Activated naive CD4-positive, alpha-beta T cell (primary cell): ENCODE data around the gene SLC8A3.
"Not testable (repeated sequence)": the region's sequence is repeated elsewhere in the genome, so short reads cannot be mapped to it uniquely, and the experiment has no call there.

Experiments
- DNase-seq, 4 experiments: peaks; one replicate each; lab custom pipeline; 2025; lab: John Stamatoyannopoulos, UW

Gene SLC8A3, protein sequence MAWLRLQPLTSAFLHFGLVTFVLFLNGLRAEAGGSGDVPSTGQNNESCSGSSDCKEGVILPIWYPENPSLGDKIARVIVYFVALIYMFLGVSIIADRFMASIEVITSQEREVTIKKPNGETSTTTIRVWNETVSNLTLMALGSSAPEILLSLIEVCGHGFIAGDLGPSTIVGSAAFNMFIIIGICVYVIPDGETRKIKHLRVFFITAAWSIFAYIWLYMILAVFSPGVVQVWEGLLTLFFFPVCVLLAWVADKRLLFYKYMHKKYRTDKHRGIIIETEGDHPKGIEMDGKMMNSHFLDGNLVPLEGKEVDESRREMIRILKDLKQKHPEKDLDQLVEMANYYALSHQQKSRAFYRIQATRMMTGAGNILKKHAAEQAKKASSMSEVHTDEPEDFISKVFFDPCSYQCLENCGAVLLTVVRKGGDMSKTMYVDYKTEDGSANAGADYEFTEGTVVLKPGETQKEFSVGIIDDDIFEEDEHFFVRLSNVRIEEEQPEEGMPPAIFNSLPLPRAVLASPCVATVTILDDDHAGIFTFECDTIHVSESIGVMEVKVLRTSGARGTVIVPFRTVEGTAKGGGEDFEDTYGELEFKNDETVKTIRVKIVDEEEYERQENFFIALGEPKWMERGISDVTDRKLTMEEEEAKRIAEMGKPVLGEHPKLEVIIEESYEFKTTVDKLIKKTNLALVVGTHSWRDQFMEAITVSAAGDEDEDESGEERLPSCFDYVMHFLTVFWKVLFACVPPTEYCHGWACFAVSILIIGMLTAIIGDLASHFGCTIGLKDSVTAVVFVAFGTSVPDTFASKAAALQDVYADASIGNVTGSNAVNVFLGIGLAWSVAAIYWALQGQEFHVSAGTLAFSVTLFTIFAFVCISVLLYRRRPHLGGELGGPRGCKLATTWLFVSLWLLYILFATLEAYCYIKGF

DNA sequence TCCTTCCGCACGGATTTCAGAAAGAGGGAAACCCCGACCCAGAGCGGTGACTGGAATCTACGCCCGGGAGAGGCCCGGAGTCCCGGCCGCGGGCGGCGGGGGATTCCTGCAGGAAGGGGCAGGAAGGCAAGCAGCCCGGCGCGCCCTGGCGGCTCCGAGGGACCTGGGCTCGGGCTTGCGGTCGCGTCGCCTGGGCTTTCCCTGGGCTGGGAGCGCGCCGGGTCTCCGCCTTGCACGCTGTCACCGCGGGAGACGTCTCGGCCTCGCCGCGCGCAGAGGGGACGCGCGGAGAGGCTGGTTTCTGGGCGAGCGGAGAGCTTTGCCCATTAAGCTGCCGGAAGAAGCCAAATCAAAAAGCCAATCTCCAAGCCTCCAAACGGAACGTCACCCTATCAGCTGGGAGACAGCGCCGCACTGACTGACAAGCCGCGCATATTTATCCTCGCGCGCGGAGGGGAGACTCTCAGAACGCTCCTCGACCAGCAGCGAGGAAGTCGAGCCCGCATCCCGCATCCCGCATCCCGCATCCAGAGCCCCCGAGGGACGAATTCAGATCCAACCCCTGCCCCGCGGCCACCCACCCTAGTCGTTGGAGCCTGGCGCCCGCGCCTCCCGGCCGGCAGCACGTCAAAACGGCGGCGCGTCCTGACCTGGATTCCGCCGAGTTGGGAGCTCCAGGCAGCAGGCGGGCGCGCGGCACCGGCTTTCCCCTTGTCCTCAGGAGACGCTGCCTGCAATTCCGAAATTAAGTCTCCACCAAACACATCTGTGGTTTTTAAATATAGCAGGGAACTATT, at the start of gene SLC8A3:
TSS of gene SLC8A3 (minus strand) at position 293 of the 797 bp plus-strand sequence. CDS start 20,529 bp downstream, outside the sequence.
- DNase-seq, result no peak

DNA sequence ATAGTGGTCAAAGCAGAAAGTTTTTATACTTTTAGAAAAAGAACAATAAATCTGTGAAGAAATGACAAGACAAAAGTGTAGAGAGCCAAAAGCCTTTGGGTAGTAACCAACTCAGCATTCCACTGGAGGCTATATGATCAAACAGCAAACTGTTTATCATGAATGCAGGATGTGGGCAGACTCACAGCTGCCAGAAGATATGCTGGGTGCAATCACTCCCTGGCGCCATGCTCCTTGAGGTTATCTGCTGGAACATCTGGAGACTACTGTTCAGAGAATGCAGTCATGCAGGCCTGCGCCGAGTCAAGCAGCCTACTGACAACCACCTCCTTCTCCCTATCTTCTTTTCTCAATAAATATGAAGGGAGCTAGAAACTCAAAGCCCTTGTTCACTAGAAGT, 49.0 kb upstream of the SLC8A3 start:
- no peak for DNase-seq

DNA sequence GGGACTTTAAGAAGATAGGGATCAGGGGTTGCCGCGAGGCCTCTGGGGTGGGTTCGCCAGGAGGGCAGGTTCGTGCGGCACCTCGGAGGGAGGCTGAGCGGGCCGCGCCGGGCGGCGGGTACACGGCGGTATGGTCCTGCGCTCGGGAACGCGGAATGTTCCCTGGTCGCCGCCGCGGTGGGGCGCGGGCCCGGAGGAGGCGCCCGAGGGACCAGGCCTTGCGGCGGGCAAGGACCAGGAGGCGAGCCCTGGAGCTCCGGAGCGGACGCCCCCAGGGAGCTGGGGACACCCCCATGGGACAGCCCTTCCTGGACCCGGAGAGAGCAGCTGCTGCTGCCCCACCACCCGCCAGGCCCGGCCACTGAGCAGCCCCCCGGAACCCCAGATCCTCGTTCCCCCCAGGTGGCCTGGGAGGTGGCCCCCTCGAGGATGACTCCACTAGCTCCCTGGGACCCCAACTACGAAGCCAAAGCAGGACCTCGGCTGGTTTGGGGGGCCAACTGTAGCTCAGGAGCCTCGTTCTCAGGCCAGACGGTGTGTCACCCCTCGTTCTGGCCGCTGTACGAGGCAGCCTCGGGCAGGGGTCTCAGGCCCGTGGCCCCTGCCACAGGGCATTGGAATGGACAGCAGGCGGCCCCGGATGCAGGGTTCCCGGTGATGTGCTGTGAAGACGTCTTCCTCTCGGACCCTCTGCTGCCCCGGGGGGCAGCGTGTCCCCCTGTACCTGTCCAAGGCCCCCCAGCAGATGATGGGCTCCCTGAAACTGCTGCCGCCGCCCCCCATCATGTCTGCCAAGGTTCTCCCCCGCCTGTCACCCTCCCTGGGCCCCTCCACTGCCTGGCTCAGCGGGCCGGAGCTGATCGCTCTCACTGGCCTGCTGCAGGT, 45.6 kb upstream of the SLC8A3 start:
- no peak for DNase-seq

DNA sequence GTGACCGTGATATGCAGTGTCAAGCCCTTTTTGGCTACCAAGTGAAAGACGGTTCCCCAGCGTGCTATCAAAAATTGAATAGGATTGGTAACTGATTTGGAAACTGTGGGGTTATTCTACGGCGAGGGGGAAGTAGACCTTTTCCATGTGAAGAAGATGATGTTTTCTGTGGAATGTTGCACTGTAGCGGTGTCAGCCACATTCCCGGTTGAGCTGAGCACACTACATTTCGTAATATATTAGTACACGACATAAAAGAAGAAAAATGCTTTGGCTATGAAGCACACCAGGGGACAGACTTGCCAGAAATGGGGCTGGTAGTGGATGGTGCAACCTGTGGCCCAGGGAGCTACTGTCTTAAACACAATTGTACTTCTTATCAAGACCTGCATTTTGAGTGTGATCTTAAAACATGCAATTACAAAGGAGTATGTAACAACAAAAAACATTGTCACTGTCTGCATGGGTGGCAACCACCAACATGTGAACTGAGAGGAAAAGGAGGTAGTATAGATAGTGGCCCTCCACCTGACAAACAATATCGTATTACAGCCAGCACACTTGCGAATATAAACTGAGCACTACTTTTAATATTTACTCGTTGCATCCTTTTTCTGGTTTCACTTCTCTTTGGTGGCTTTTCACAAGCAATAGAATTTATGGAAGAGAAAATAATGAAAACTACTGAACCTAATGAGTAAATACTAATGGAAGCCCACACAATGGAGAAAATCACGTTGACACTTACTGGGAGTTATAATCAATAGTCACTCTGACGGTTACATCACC, 43.2 kb upstream of the SLC8A3 start:
- DNase-seq, result not testable (repeated sequence)

DNA sequence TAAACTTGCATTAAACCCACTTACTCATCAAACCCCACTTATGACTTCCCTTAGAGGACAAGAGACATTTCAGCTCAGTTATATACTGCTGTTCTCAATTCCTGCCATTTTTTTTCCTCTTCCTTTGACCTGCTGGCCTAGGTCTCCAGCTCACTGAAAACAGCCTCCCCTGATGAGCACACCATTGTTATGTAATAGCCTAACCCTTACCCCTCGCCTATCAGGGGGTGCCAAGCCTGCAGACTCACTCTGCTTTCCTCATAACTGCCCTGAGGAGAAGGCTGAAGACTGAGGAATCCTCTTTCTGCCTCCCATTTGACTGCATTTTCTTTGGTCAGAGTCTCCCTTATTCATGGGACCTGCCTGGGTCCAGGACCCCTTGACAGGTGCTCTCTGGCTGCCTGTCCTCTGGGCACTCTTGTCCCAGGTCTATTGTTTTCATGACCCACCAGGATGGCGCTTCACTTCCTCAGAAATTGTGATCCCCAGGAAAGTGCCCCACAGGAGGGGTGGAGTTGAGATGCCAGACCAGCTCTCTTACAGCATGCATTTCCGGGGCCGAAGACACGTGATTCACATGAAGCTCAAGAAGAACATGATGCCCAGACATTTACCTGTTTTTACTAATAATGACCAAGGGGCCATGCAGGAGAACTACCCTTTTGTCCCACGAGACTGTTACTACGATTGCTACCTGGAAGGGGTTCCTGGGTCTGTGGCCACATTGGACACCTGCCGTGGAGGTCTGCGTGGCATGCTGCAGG, 41.3 kb upstream of the SLC8A3 start:
- DNase-seq, result not testable (repeated sequence)

DNA sequence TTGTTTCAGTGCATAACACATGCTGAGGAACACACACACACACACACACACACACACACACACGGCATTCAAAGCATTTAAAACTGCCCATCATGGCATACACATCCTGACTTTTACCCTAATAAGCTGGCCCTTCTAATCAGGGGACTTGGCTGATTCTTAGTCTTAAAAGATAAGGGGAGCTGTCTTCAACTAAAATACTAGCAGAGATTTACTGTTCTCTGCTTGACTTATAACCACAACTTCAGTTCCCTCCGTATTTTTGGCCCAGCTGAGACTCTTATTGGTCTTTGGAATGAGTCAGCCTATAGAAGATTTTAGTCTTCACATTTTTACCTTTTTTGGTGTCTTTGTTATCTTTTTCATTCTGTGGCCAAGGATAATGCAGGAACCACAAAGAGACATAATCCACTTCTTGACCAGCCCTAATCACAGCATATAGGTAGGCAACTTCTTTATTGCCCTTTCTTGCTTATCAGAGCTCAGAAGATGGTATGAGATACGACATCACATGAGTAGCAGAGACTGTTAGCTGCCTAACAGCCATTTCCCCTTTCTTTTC, 25.1 kb upstream of the SLC8A3 start:
- no peak for DNase-seq

DNA sequence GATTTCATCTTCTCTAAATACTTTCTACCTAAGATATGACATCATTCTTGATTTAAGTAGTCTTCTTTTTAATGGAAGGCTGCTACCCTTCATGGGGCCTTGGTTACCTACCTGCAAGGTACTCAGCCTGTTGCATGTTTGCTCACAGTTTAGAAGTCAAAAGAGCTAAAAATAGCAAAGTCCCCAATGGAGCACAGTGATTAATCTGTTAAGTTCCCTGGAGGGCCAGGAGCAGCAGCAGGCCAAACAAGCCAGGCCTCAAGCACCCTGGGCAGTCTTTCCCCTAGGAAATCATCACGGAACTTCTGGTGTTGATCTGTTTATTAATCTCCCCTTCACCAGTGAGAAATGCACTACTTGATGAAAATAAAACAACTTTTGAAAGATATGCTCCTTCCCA, 24.0 kb upstream of the SLC8A3 start:
- DNase-seq, result no peak

DNA sequence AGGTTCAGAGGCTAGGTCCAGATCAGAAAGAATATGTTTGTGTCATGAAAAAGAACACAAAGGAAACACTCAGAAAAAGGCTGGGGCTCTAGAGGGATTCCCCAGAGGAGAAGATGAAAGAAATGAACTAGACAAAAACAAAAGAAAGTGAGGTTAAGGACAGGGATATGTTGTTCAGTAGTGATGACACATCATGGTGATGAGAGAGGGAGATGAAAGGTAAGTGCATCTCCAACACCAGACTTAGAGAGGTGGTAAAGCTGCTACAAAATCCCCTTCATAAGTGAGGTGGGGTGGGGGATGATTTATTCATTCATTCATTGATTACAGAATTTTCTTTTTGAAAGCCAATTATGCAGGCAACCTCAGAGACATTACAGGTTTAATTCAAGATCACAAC, 19.6 kb upstream of the SLC8A3 start:
- DNase-seq, result no peak

DNA sequence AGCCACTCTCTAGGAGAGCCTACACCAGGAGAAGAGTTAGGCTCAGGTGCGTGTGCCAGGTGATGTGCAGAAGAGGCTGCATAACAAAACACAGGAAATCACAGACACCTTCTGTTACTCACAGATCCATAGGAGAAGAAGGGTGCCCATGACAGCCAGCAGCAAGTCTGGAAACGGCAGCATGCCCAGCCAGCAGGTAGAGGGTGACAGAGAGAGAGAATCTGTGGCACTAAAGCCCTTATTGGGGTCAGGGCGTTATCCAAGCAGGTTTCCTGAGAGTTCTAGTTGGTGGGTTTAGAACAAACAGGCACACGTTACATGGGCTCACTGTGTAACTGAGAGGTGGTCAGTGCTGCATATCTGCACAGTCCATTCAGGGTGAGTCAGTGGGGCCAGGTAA, 14.9 kb upstream of the SLC8A3 start:
- no peak for DNase-seq

DNA sequence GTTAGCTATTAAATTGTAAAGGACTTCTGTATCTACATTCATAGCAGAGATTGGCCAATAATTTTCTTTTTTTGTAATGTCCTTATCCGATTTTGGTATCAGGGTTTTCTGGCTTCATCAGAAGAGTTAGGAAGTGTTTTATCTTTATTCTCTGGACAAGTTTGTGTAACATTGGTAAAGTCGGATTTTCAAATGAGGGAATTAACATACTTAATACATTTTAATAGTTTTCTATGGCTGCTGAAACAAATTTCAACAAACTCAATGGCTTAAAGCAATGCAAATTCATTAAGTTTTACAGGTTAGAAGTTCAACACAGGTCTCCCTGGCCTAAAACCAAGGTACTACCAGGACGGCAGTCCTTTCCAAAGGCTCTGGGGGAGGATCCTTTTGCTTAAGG, 13.2 kb upstream of the SLC8A3 start:
- no peak for DNase-seq

DNA sequence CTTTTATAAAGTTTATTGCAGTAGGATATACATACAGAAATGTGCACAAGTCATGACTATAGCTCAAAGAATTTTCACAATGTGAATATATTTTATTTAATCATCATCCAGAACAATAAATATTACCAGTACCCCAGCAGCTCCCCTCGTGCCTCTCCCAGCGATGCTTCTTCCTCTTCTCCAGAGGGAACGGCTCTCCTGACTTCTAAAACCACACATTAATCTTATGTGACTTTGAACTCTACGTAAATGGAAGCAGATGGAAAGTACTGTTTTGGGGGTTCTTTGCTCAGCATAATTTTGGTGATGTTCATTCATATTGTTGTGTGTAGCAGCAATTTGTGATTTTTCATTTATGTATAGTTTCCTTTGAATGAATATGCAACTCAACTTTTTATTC, 4.6 kb upstream of the SLC8A3 start:
- no peak for DNase-seq

DNA sequence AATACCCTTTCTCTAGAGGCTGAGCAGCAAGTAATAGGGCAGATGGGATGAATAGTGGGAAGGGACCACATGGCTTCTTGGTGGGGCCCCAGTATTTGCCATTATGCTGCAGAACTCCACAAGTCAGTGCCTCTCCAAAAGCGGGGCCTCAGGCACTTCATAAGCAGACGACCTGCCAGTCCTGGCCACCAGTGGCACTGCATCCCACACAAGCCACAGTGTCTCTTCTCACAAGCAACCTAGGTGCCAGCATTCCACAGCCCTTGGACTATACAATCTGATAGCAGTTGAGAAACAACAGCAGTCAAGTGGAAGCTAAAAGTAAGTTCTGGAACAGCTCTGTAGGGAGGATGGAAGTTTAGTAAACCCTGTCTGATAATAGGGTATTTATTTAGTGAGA, 4.2 kb upstream of the SLC8A3 start:
- no peak for DNase-seq

DNA sequence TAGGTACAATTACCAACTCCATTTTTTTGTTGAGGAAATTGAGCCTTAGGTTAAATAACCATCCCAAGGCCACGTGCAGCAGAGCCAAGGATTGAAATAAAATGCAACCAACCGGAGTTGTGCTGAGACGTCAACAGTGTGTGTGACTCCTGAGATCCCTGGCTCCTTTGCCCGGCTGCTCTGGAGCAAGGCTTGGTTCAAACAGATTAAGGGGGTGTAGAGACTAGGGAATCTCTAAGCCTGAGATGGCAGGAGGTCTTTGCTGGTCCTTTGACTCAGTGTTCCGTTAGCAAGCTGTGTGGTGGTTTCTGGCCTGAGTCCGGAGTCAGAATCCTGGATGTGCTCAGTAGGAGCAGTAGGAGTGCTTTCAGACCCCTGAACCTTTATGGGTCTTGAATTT, 1.4 kb upstream of the SLC8A3 start:
- DNase-seq, result no peak

DNA sequence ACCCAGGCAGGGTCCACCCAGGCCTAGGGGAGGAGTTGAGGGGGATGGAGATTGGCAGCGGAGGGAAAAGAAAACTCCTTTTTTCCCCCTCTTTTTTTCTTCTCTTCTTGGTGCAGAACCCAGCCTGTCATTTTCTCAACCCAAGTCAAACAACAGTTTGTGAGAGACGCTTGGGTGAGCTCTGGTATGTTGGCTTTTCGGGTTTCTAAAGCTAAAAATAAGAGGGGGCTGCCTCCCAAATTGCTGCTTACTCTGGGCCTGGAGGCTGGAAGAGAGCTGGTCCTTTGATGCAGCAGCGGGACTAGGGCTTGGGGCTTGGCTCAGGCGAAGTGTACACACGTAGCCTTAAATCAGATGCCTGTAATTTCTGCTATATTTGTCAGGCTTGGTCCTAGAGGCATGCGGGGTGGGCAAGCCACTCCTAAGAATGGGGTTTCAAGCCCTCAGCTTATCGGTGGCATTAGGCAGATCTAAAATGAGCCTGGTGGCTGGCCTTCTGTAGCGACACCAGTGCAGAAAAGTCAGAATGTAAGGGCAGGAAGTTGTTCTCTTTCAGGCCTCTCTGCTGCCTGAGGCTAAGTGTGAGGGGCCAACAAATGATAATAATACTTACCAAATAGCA, 816 bp upstream of the SLC8A3 start:
- DNase-seq, result no peak

DNA sequence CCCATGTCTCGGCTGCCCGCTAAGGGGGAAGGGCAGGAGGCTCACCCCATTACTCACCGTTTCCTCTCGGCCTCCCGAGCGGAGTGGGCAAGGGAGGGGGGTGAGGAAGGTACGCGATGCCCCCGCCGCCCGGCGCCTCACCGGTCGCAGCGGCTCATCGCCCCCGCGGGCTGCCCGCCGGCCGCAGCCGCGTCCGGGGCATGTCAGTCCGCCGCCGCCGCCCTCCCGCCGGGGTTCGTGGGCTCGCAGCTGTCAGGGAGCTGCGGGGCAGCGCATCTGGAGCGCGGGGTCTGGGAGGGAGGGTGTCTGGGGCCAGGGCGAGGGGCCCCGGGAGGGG, 461 bp downstream of the SLC8A3 start:
- no peak for DNase-seq

DNA sequence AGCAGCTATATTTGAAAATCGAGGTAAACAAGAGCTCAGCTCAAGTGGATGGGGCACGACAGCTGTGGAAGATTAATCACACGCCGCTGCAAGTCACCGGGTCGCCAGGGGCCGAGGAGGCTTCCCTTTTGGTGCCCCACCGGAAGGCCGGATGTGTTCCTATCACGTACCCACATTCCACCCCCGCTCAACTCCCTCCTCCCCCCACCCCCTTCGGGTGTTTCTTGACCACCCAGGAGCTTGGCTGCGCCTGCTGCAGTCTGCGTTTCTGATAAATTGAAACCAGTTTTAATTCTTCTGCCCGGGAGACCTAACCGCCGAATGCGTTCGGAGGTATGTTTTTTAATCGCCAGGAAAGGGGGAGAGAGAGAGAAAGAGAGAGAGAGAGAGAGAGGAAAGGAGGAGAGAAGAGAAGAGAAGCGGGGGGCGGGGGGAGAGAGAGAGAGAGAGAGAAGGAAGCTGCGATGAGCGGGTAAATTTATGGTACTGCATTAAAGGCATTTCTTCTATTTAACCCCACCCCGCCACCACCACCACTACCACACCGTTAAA, 1.8 kb downstream of the SLC8A3 start:
- no peak for DNase-seq

DNA sequence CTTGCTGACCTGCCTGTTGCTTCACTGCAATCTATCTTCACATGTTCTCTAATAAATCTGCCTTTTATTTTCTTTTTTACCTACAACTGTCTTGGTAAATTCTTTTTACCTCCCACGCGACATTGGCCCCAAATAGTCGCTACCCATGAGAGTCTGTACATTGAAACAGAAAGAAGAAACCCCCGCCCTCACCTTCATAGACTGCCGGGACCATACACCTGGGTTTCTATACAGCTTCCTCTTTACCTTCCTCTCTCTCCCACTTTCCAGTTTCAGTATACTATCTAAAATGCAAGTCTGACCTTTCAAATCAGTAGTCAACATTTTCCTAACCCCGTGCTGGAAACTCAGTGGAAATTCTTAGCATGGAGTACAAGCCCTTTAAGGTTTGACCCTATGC, 4.8 kb downstream of the SLC8A3 start:
- no peak for DNase-seq

DNA sequence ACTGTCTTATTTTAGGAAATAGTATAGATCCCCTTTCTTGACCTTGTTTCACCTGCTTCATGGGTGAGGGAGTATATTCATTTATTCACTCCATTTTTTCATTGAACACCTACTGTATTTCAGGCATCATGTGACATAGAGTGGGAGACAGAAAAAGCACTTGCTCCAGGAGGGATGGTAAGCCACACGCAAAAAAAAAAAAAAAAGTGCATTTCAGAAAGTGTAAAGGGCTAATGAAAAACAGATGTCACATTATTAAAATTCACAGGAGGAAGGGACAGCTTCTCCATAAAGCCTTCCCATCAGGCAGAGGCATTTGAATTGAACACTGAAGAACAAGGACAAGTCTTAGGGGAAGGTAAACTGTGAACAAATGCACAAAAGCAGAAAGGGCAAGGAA, 7.5 kb downstream of the SLC8A3 start:
- no peak for DNase-seq

DNA sequence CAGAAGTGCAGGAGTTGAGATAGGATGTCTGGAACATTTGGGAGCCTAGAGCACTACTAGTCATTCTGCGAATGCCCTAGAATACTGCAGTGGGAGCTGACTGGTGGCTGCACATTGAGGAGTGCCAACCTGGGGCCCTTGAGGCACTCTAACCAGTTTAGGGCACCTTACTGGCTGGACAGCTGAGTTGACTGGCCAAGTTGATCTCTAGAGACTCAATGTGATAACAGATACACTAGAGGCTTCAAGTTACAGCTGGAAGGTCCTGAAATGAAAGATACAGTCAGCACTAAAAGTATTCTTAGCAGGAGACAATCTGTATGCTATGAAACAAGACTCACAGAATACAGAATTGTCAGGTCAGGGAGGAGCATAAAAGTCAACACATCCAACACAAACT, 8.0 kb downstream of the SLC8A3 start:
- no peak for DNase-seq
